ENCODE data around the gene SPACA4. TPM values are rescaled to one million over a fixed set of nuclear protein-coding genes. Genes with fewer than 3 reads are reported as not detected.

The SPACA4 gene
- total RNA-seq, 1 experiment from 2014 or later: not detected

- TF ChIP-seq AFF4 (CRISPR knock-in tag; IDR thresholded peaks at IDR 0.05; ENCODE audit: borderline replicate concordance) (no peak), ATF2 (CRISPR knock-in tag; IDR thresholded peaks at IDR 0.05; ENCODE audit: borderline replicate concordance, low read depth) (no peak), ZNF532 (CRISPR knock-in tag; IDR thresholded peaks at IDR 0.05; ENCODE audit: borderline replicate concordance) (no peak), ZMAT4 (CRISPR knock-in tag; IDR thresholded peaks at IDR 0.05) (no peak), ATF1 (CRISPR knock-in tag; IDR thresholded peaks at IDR 0.05) (no peak)
Measured at GRCh38 chr19:48582168-48582567, 24.4 kb upstream of the SPACA4 start (continued).

- ChIA-PET CTCF (interaction anchor here (0.6 to 10.1 kb wide), 9 partner anchors 22 to 693 kb away, joined by 3 to 297 read pairs (median 6); partner anchors contain the start of genes LMTK3, SYNGR4 and TMEM143), POLR2A (interaction anchor here (0.7 kb wide), 1 partner anchor 96 kb away, joined by 4 read pairs; no protein-coding TSS in a partner anchor)
- no peaks in the 10 kb centered on the region for H3K9me3 Mint-ChIP-seq
- no peak overlapping the region for H3K4me3 Mint-ChIP-seq
- H3K36me3 Mint-ChIP-seq: no peaks in the 10 kb centered on the region
- H3K4me1 Mint-ChIP-seq: peaks cover 12% of the 10 kb centered on the region
- no peak overlapping the region for H3K27ac Mint-ChIP-seq
- DNase-seq (ENCODE audit: low spot score) (no peak), ATAC-seq (no peak)
- peaks cover 30% of the 10 kb centered on the region for H3K27me3 Mint-ChIP-seq (ENCODE audit: low read depth)
- TF ChIP-seq ZNF532 (CRISPR knock-in tag; IDR thresholded peaks at IDR 0.05; ENCODE audit: borderline replicate concordance) (no peak), CREB1 (CRISPR knock-in tag; IDR thresholded peaks at IDR 0.05) (no peak), IRF2 (CRISPR knock-in tag; IDR thresholded peaks at IDR 0.05; ENCODE audit: borderline replicate concordance, low read depth) (no peak), E2F1 (CRISPR knock-in tag; IDR thresholded peaks at IDR 0.05) (no peak)
Measured at GRCh38 chr19:48587387-48587786, 19.2 kb upstream of the SPACA4 start.
